HG03521 (cell line): ENCODE measurements around the gene PCDHB8.
"Not testable (repeated sequence)": the region's sequence is repeated elsewhere in the genome, so short reads cannot be mapped to it uniquely, and the experiment has no call there.

ENCODE experiments used
- ATAC-seq: cut with Tn5 transposase; IDR thresholded peaks from one replicate; pipeline ENCODE4 v1.9.1; 2021; ENCODE audit warnings: mild to moderate bottlenecking, moderate library complexity; ENCODE audit not compliant: unreplicated experiment

The PCDHB8 gene

DNA sequence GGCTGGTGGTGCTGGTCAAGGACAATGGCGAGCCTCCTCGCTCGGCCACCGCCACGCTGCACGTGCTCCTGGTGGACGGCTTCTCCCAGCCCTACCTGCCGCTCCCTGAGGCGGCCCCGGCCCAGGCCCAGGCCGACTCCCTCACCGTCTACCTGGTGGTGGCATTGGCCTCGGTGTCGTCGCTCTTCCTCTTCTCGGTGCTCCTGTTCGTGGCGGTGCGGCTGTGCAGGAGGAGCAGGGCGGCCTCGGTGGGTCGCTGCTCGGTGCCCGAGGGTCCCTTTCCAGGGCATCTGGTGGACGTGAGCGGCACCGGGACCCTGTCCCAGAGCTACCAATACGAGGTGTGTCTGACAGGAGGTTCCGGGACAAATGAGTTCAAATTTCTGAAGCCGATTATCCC is 47.8 kb downstream of the PCDHB8 start:
- not testable (repeated sequence) for ATAC-seq
